Trophoblast cell (in vitro differentiated cells and primary cell): ENCODE measurements around the gene CDKAL1.

Source experiments
- DNase-seq, 2 donors: peaks; one replicate each; pipeline ENCODE4 v3.0.0-alpha.2; 2016
- H2AFZ ChIP-seq: 2 replicates; pipeline ENCODE4 v1.6.1; 2013; ENCODE audit warnings: low read length, moderate library complexity, mild to moderate bottlenecking; ENCODE audit not compliant: insufficient read depth, poor library complexity
- H2AK5ac ChIP-seq: 2 replicates; pipeline ENCODE4 v1.6.1; 2013; ENCODE audit warnings: mild to moderate bottlenecking, low read length
- H2BK120ac ChIP-seq: 2 replicates; pipeline ENCODE4 v1.6.1; 2013; ENCODE audit warnings: low read length, mild to moderate bottlenecking, moderate library complexity; ENCODE audit not compliant: insufficient read depth, poor library complexity
- H2BK12ac ChIP-seq: 2 replicates; pipeline ENCODE4 v1.6.1; 2013; ENCODE audit warnings: mild to moderate bottlenecking, low read length, moderate library complexity
- H2BK5ac ChIP-seq: 2 replicates; pipeline ENCODE4 v1.6.1; 2013; ENCODE audit warnings: low read length, low read depth, moderate library complexity, mild to moderate bottlenecking; ENCODE audit not compliant: poor library complexity
- H3K14ac ChIP-seq: 2 replicates; pipeline ENCODE4 v1.6.1; 2013; ENCODE audit warnings: mild to moderate bottlenecking, low read length
- H3K18ac ChIP-seq: 2 replicates; pipeline ENCODE4 v1.6.1; 2013; ENCODE audit warnings: mild to moderate bottlenecking, low read length
- H3K23ac ChIP-seq: 2 replicates; pipeline ENCODE4 v1.6.1; 2013; ENCODE audit warnings: low read length
- H3K27ac ChIP-seq: 2 replicates; pipeline ENCODE4 v1.5.1; 2013; ENCODE audit warnings: low read depth, mild to moderate bottlenecking, inconsistent platforms, low read length, moderate library complexity
- H3K27me3 ChIP-seq: 2 replicates; pipeline ENCODE4 v1.6.1; 2013; ENCODE audit warnings: inconsistent platforms, mild to moderate bottlenecking, low read length, moderate library complexity; ENCODE audit not compliant: insufficient read depth
- H3K36me3 ChIP-seq, 2 experiments: 1 replicate in 1 of 2; 2 replicates in 1 of 2; pipeline ENCODE4 v1.6.1; 2013; ENCODE audit warnings: low read length in 2 of 2, mild to moderate bottlenecking in 2 of 2, moderate library complexity in 1 of 2; ENCODE audit not compliant: insufficient read depth in 2 of 2, control insufficient read depth in 1 of 2
- H3K4ac ChIP-seq: 2 replicates; pipeline ENCODE4 v1.6.1; 2013; ENCODE audit warnings: low read depth, mild to moderate bottlenecking, low read length, moderate library complexity
- H3K4me1 ChIP-seq, 2 experiments: 1 replicate in 1 of 2; 2 replicates in 1 of 2; pipeline ENCODE4 v1.6.1; 2013; ENCODE audit warnings: low read length in 2 of 2, mild to moderate bottlenecking in 2 of 2, moderate library complexity in 1 of 2; ENCODE audit not compliant: insufficient read depth in 2 of 2, control insufficient read depth in 1 of 2
- H3K4me2 ChIP-seq: 2 replicates; pipeline ENCODE4 v1.6.1; 2013; ENCODE audit warnings: inconsistent platforms, mild to moderate bottlenecking, low read length, moderate library complexity
- H3K4me3 ChIP-seq: 2 replicates; pipeline ENCODE4 v1.5.1; 2013; ENCODE audit warnings: mild to moderate bottlenecking, low read depth, low read length, inconsistent platforms
- H3K79me1 ChIP-seq: one replicate; pipeline ENCODE4 v1.6.1; 2013; ENCODE audit warnings: low read length
- H3K79me2 ChIP-seq: 2 replicates; pipeline ENCODE4 v1.6.1; 2013; ENCODE audit warnings: low read length, mild to moderate bottlenecking; ENCODE audit not compliant: control insufficient read depth, insufficient read depth, poor library complexity
- H3K9ac ChIP-seq: 2 replicates; pipeline ENCODE4 v1.6.1; 2013; ENCODE audit warnings: mild to moderate bottlenecking, low read length
- H3K9me3 ChIP-seq: 2 replicates; pipeline ENCODE4 v1.6.1; 2013; ENCODE audit warnings: low read depth, mild to moderate bottlenecking, control low read depth, inconsistent platforms, low read length; ENCODE audit not compliant: insufficient read depth
- H4K12ac ChIP-seq: 2 replicates; pipeline ENCODE4 v1.6.1; 2013; ENCODE audit warnings: low read depth, mild to moderate bottlenecking, low read length, moderate library complexity
- H4K8ac ChIP-seq: 2 replicates; pipeline ENCODE4 v1.6.1; 2013; ENCODE audit warnings: low read depth, mild to moderate bottlenecking, low read length, moderate library complexity
- H4K91ac ChIP-seq: one replicate; pipeline ENCODE4 v1.6.1; 2013; ENCODE audit warnings: low read depth, mild to moderate bottlenecking, low read length, moderate library complexity
- WGBS: extraction: QIAGEN DNeasy Blood & Tissue Kit; methylation state at CpG from one replicate; pipeline ENCODE4 v1.1.7; 2013; ENCODE audit warnings: missing lambda C conversion rate; ENCODE audit not compliant: insufficient read length, insufficient coverage; ENCODE audit errors: extremely low coverage; 5-methylcytosine and 5-hydroxymethylcytosine counted together

CDKAL1 gene

DNA sequence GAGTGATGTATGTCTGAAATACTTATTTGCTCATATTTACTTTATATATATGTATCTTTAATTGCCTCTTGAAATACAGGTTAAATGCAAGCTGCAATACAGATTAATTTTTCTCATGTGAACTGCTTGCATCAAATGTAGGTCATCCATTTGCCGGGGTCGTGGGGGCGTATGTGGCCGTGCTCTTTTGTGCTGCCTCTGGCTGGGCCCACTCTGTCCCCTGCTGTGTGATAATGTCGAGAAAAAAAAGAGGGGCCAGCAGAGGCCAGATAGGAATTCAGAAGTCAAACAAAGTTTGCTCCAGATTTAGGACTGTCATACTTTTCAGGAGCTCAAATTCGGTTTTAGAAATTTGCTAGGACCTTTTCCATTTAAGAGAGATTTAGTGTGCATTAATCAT is 599.6 kb downstream of the CDKAL1 start:
- no peaks in the 10 kb centered on the region for H3K27me3 ChIP-seq
- H4K91ac ChIP-seq = no peak overlapping the region
- H3K14ac ChIP-seq = no peak overlapping the region

DNA sequence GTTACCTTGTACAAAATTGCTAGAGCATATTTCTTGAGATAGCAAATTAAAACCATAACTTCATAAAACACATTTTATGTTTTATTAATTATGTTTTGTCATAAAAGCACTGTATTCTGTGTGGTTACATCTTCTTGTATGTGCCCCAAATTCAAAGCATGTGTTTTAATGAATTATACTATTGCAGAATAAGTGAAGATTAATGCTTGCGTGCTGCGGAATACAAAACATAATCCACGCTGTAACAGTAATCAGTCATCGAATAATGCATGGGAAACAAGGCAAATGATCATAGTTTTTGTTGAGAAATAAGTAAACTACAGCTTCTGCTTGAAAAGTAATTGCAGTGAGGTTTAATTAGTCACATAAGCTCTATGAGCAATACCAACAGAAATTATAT is 600.1 kb downstream of the CDKAL1 start:
- no CpG with 5 or more reads among the region's 4 CpGs for WGBS
- H3K14ac ChIP-seq = no peak overlapping the region
- no peak overlapping the region for H3K27ac ChIP-seq
- H2BK12ac ChIP-seq = no peak overlapping the region
- H3K9ac ChIP-seq = no peak overlapping the region
- no peaks in the 10 kb centered on the region for H3K9me3 ChIP-seq
- no peaks in the 10 kb centered on the region for H3K36me3 ChIP-seq
- no peak overlapping the region for H2BK120ac ChIP-seq
- no peak overlapping the region for H3K23ac ChIP-seq
- H2BK5ac ChIP-seq = no peak overlapping the region
- H3K4me1 ChIP-seq = no peaks in the 10 kb centered on the region
- DNase-seq = no peak
- no peak overlapping the region for H2AK5ac ChIP-seq
- H3K4ac ChIP-seq = no peak overlapping the region
- no peak overlapping the region for H3K4me3 ChIP-seq
- no peaks in the 10 kb centered on the region for H3K79me1 ChIP-seq
- no peak overlapping the region for H2AFZ ChIP-seq
- no peak overlapping the region for H4K91ac ChIP-seq
- H3K4me2 ChIP-seq = no peak overlapping the region
- no peaks in the 10 kb centered on the region for H3K79me2 ChIP-seq
- no peak overlapping the region for H3K18ac ChIP-seq
- no peaks in the 10 kb centered on the region for H3K27me3 ChIP-seq
- no peak overlapping the region for H4K8ac ChIP-seq
- H4K12ac ChIP-seq = no peak overlapping the region

More for the DNA sequence above, 599.6 kb downstream of the CDKAL1 start:
- Histone ChIP-seq H4K8ac (no peak overlapping the region), H3K27ac (no peak overlapping the region), H2BK12ac (no peak overlapping the region), H3K4me1 (no peaks in the 10 kb centered on the region), H3K79me1 (no peaks in the 10 kb centered on the region), H3K23ac (no peak overlapping the region), H3K4ac (no peak overlapping the region), H2BK5ac (no peak overlapping the region), H3K4me2 (no peak overlapping the region), H3K18ac (no peak overlapping the region), H3K9me3 (no peaks in the 10 kb centered on the region), H2AK5ac (no peak overlapping the region), H3K79me2 (no peaks in the 10 kb centered on the region), H3K9ac (no peak overlapping the region), H2BK120ac (no peak overlapping the region), H3K36me3 (no peaks in the 10 kb centered on the region), H3K4me3 (no peak overlapping the region), H4K12ac (no peak overlapping the region), H2AFZ (no peak overlapping the region)
- no peak for DNase-seq
- WGBS = no CpG with 5 or more reads among the region's 6 CpGs

DNA sequence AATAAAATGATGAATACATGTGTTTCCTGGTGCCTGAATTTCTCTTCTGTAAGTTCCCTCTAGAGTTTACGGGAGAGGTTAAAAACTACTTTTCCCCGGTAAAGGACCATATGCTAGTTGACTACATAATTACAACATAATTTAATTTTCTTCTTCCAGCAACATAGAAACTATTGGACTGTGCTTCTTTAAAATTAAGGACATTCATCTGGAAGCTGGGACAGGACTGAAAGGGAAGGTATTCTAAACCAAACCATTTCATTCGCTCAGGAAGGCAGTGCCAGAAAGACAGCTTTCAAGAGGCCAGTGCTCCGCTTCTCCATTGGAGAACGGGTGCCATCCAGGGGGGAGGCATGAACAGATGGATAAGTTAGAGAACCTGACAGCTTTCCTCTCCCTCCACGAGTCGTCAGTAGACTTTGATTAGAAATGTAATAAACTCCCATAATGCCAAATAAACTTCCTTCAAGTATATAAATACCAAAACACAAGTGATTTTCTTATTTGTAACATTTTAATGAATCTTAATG is 601.3 kb downstream of the CDKAL1 start:
- DNase-seq = no peak
- no peak overlapping the region for H3K23ac ChIP-seq

DNA sequence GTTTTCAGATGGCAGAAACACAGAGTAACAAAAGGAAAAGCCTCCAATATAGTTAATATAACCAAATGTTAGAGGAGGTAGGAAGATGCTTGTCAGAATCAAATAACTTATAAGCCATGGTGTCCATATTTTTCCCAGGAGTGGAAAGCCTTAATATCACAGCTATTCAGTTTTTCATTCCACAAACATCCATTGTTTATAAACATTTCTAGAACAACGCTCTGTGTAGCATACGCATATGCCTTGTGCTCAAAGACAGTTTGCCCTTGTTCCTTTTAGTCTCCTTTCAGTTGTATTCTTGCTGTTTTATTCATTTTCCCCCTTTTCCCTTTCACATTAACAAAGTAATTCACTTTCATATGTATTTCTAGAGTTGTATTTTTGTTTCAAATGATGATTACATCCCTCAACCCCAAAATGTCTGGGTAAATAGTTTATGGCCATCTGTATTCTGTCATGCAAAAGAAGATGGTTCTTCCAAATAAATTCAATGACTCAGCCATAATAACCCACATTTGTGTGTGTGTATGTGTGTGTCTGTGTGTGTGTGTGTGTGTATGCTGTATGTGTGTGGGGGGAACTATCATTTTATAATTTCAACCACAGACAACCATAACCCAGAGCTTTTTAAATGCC is 603.6 kb downstream of the CDKAL1 start:
- Histone ChIP-seq H3K4me2 (no peak overlapping the region), H3K4ac (no peak overlapping the region), H2BK120ac (no peak overlapping the region), H4K12ac (no peak overlapping the region), H3K14ac (no peak overlapping the region), H3K9me3 (no peaks in the 10 kb centered on the region), H2AFZ (no peak overlapping the region), H3K18ac (no peak overlapping the region), H3K23ac (no peak overlapping the region), H3K27ac (no peak overlapping the region), H3K9ac (no peak overlapping the region), H3K4me1 (no peaks in the 10 kb centered on the region), H3K27me3 (no peaks in the 10 kb centered on the region), H4K8ac (no peak overlapping the region), H4K91ac (no peak overlapping the region), H2BK5ac (no peak overlapping the region), H2BK12ac (no peak overlapping the region), H3K4me3 (no peak overlapping the region), H3K79me1 (no peaks in the 10 kb centered on the region), H3K79me2 (no peaks in the 10 kb centered on the region), H2AK5ac (no peak overlapping the region), H3K36me3 (no peaks in the 10 kb centered on the region)
- no peak for DNase-seq
- no CpG with 5 or more reads among the region's 2 CpGs for WGBS

More for the DNA sequence above, 601.3 kb downstream of the CDKAL1 start:
- no CpG with 5 or more reads among the region's 7 CpGs for WGBS
- Histone ChIP-seq H3K18ac (no peak overlapping the region), H4K12ac (no peak overlapping the region), H2AFZ (no peak overlapping the region), H3K4me1 (no peaks in the 10 kb centered on the region), H3K36me3 (no peaks in the 10 kb centered on the region), H2BK5ac (no peak overlapping the region), H3K79me2 (no peaks in the 10 kb centered on the region), H3K4me3 (no peak overlapping the region), H3K4me2 (no peak overlapping the region), H3K79me1 (no peaks in the 10 kb centered on the region), H4K8ac (no peak overlapping the region), H3K27ac (no peak overlapping the region), H3K9ac (no peak overlapping the region), H3K9me3 (no peaks in the 10 kb centered on the region), H3K4ac (no peak overlapping the region), H2BK120ac (no peak overlapping the region), H4K91ac (no peak overlapping the region), H3K27me3 (no peaks in the 10 kb centered on the region), H3K14ac (no peak overlapping the region), H2BK12ac (no peak overlapping the region), H2AK5ac (no peak overlapping the region)
